Subcutaneous abdominal adipose tissue (tissue), 5 donors: Measurements from ENCODE around the gene GPR25.

Experiments used
- H3K27ac ChIP-seq: one replicate; pipeline ENCODE4 v1.7.0; 2013; ENCODE audit warnings: low read depth, mild to moderate bottlenecking, inconsistent platforms, low read length, moderate library complexity
- H3K27me3 ChIP-seq, 5 donors: one replicate each; pipeline ENCODE4 v1.7.0; 2013; ENCODE audit warnings: low read length in 5 of 5, inconsistent platforms in 1 of 5; ENCODE audit not compliant: control insufficient read depth in 5 of 5, insufficient read depth in 4 of 5
- H3K36me3 ChIP-seq, 5 donors: one replicate each; pipeline ENCODE4 v1.7.0; 2013; ENCODE audit warnings: low read length in 5 of 5; ENCODE audit not compliant: control insufficient read depth in 5 of 5, insufficient read depth in 5 of 5
- H3K4me1 ChIP-seq, 5 donors: one replicate each; pipeline ENCODE4 v1.7.0; 2013; ENCODE audit warnings: low read length in 5 of 5, mild to moderate bottlenecking in 3 of 5, moderate library complexity in 1 of 5; ENCODE audit not compliant: control insufficient read depth in 5 of 5, insufficient read depth in 5 of 5
- H3K4me3 ChIP-seq, 5 donors: one replicate each; pipeline ENCODE4 v1.7.0; 2013; ENCODE audit warnings: low read length in 5 of 5, low read depth in 1 of 5
- H3K9ac ChIP-seq, 5 donors: one replicate each; pipeline ENCODE4 v1.7.0; 2013; ENCODE audit warnings: low read length in 5 of 5, mild to moderate bottlenecking in 4 of 5, moderate library complexity in 3 of 5
- H3K9me3 ChIP-seq, 5 donors: one replicate each; pipeline ENCODE4 v1.7.0; 2013; ENCODE audit warnings: low read length in 5 of 5; ENCODE audit not compliant: control insufficient read depth in 5 of 5
- donor health status: healthy.
- donor health status: healthy.
- donor health status: healthy.
- donor health status: healthy.
- donor health status: healthy.

Gene GPR25

DNA sequence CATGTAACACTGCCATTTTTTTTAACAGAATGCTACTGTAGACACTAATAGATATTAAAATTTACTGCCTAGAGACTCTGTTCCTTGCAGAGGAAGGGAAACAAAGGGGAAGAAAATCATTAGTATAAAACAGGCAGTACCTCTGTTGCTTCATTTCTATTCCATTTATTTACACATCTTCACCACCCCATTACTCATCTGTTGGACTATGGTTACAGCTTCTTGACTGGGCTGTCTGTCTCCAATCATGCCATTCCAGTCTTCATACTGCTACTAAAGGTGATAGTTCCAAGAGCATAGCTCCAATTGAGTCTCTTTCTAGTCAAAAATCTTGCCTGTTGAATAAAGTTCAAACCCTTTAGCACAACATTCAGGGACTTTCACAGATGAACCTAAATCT lies 22.2 kb upstream of the GPR25 start:
- H3K9ac ChIP-seq: no peak overlapping the region
- H3K4me3 ChIP-seq: no peak overlapping the region
- H3K36me3 ChIP-seq: peaks cover 38 to 67% (median 49%) of the 10 kb centered on the region in 5 donors
- H3K27ac ChIP-seq: no peak overlapping the region
- no peaks in the 10 kb centered on the region for H3K4me1 ChIP-seq
- no peaks in the 10 kb centered on the region for H3K27me3 ChIP-seq
- H3K9me3 ChIP-seq: no peaks in the 10 kb centered on the region

DNA sequence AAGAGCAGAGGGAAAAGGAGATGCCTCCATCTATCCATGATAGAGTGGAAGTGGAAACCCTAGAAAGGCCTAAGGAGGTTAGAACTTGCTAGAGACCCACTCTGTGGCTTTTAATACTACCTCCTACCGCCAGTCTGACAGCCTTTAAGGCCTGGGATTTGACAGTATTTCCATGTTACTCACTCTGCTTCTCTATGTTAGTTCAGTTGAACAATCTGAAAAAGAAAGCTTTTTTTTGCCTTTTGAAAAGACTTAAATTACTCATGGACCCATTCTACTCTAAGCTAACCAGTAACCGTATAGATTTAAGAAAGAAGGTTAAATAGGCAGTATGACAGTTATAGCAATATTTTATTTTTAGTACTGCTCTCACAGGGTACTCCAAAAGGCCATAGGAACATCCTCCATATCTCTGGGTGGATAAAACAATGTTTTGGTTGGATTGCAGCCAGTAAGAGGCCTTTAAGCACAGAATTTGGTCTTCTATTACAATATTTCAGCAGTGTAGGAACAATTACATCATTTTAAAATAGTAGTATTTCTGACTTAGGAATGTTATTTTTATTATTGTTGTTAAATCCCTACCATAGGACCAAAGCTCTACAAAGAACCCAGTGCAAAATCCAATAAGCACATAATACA lies 15.9 kb upstream of the GPR25 start:
- Histone ChIP-seq H3K4me3 (no peak overlapping the region), H3K9me3 (no peaks in the 10 kb centered on the region), H3K36me3 (peaks cover 35 to 41% (median 38%) of the 10 kb centered on the region in 5 donors), H3K27me3 (no peaks in the 10 kb centered on the region), H3K27ac (no peak overlapping the region), H3K9ac (no peak overlapping the region), H3K4me1 (peaks cover 0 to 3% (median 0%) of the 10 kb centered on the region in 5 donors)

DNA sequence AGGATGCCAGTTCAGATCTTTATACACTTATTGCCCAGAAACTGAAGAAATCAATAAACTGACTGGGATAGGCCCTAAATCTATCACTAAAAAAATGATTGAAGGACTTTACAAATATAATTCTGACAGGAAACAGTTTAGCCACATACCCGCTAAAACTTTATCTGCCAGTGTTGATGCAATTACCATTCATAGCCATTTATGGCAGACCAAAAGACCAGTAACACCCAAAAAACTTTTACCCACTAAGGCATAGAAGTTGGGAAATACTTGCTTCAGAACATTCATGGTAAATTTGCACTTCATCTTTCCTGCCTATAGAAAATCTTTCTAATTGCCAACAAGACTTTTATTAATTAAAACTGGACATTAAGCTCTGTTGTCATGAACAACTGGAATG lies 15.0 kb upstream of the GPR25 start:
- H3K9ac ChIP-seq: no peak overlapping the region
- no peaks in the 10 kb centered on the region for H3K27me3 ChIP-seq
- H3K36me3 ChIP-seq: peaks cover 35 to 44% (median 39%) of the 10 kb centered on the region in 5 donors

DNA sequence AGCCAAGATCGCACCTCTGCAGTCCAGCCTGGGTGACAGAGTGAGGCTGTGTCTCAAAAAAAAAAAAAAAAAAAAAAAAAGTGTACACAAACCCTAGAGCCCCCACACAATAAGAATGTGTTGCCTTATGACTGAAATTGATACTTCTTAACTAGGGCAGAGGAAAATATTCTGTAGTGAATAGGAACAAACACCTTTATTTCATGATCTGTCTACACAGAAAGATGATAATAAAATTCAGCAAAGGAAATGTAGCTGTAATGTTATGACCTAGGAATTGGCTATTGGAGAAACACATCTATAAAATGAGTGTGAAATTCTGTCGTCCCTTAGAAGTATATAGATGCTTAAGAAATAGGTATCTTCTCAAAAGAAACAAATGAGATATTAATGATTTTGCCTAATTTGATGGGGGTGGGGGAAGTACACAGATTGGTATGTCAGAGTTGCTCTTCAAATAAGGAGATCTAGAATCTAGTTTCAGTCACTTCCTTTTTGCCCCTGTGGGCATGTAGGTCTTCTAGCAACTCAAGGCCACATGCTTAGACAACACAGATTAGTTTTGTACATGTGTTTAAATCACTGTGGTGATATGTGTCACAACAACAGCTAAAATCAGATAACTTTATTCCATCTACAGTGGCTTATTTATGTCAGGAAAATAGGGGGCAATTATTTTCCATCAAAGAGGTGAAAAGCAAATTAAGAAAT lies 10.7 kb upstream of the GPR25 start:
- Histone ChIP-seq H3K36me3 (peaks cover 13 to 28% (median 22%) of the 10 kb centered on the region in 5 donors), H3K27me3 (no peaks in the 10 kb centered on the region), H3K27ac (no peak overlapping the region), H3K9me3 (no peaks in the 10 kb centered on the region), H3K4me3 (no peak overlapping the region), H3K4me1 (peaks cover 0 to 3% (median 0%) of the 10 kb centered on the region in 5 donors), H3K9ac (no peak overlapping the region)

More for the DNA sequence above, 15.0 kb upstream of the GPR25 start:
- no peak overlapping the region for H3K4me3 ChIP-seq
- no peaks in the 10 kb centered on the region for H3K9me3 ChIP-seq
- H3K4me1 ChIP-seq: peaks cover 0 to 3% (median 0%) of the 10 kb centered on the region in 5 donors
- H3K27ac ChIP-seq: no peak overlapping the region

DNA sequence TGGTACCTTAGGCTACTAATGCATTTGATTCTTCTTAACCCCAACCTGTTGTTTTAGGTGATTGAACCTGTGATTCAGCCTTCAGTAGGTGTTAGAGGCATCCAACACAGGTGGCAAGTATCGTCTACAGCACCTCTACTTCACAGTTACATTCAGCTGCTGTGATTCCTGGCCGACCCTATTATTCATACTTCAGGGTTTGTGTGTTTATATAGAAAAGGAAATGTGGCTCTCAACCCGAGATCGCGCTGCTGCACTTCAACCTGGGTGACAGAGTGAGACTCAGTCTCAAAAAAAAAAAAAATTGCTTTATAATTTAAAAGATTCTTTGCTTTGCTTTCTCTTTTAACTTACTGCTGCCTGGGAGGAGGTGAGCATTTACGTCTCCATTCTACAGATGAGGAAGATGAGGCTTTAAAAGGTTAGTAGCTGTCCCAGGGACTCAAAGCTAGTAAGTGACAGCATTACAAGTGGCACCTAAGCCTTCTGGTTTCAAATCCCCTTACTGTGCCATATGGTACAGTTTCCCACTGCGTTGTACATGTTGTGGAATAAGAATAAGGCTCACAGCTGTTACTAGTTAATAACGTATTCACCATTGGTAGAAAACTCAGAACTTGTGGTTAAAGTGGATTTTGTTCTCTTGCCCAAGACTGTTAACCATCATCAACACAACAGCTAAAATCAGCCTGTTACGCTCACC lies 9.9 kb upstream of the GPR25 start:
- no peaks in the 10 kb centered on the region for H3K27me3 ChIP-seq
- peaks cover 0 to under 1% (median 0%) of the 10 kb centered on the region in 5 donors for H3K4me1 ChIP-seq
- no peak overlapping the region for H3K27ac ChIP-seq
- no peak overlapping the region for H3K9ac ChIP-seq
- H3K36me3 ChIP-seq: peaks cover 6 to 20% (median 15%) of the 10 kb centered on the region in 5 donors
- no peak overlapping the region for H3K4me3 ChIP-seq
- no peaks in the 10 kb centered on the region for H3K9me3 ChIP-seq

DNA sequence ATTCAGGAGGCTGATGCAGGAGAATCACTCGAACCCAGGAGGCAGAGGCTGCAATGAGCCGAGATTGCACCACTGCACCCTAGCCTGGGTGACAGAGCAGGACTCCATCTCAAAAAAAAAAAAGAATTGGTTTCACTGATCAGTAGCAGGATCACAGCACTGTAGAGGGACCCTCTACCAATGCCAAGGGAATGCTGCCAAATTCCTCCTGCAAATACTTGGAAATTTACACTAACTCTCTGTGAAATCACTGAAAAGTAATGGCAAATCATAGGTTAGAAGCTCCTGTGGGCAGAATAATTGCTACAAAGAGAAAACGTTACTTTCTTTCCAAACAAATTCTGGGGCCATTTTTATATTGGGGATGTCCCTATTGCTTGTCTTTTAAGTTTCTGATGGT lies 6.7 kb upstream of the GPR25 start:
- no peak overlapping the region for H3K27ac ChIP-seq
- no peak overlapping the region for H3K9ac ChIP-seq
- peaks cover 8 to 17% (median 13%) of the 10 kb centered on the region in 5 donors for H3K27me3 ChIP-seq
- peaks cover 3 to 17% (median 12%) of the 10 kb centered on the region in 5 donors for H3K36me3 ChIP-seq
- no peaks in the 10 kb centered on the region for H3K9me3 ChIP-seq
- no peak overlapping the region for H3K4me3 ChIP-seq
- no peaks in the 10 kb centered on the region for H3K4me1 ChIP-seq

DNA sequence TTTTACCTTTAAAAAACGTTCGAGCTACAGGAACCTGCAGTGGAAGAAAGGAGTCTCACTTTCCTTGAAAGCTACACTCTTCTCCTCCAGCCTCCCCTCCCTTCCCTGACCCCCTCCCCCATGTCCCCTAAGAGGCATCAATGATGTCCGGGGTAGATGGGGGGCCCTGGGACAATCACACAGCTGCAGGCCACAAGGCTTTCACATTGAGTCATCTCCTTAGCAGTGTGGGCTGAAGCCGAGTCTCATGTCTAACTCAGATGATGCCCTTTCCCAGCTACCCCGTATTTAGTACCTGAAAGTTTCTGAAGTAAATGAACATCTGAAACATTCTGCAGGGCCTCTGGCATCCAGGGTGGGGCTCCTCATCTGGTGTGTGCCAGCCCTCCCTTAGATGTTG lies 6.3 kb upstream of the GPR25 start:
- Histone ChIP-seq H3K9ac (no peak overlapping the region), H3K9me3 (no peaks in the 10 kb centered on the region), H3K27me3 (peaks cover 11 to 21% (median 16%) of the 10 kb centered on the region in 5 donors), H3K27ac (no peak overlapping the region), H3K36me3 (peaks cover 3 to 17% (median 12%) of the 10 kb centered on the region in 5 donors), H3K4me3 (no peak overlapping the region), H3K4me1 (no peaks in the 10 kb centered on the region)

DNA sequence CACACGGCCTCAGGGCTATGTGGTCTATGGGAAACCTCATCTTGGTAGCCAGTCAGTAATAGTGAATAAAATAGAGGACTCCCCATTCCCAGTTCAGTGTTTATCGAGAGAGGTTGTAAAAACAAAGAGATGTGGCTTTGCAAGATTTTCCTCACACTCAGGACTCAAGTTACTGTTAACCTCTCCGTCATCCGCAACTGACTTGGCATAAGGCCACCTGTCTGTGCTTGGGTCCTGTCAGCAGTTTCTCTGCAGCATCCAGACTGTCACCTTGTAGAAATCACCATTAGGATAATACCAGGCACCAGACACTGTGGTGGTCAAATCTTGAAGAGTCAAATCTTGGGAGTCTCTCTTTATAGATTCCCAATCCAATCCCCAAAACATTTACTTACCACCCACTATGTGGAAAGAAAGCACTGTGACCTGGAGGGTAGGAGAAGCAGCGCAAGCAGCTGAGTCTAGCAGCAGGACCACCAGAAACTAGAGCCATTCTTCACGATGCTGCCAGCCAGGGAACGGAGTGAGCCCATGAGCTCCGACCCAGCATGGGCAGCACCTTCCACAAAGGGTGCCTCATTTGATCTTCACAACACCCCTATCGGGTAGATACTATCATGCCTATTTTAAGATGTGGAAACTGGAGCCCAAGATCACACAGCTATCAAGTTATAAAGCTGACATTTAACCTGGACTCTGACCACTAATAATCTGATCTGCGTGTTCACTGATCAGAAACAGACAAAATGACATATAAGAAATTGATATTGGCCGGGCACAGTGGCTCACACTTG lies 5.6 kb upstream of the GPR25 start:
- Histone ChIP-seq H3K27ac (no peak overlapping the region), H3K9ac (no peak overlapping the region), H3K36me3 (peaks cover 3 to 16% (median 12%) of the 10 kb centered on the region in 5 donors), H3K27me3 (peaks cover 18 to 27% (median 21%) of the 10 kb centered on the region in 5 donors), H3K4me3 (no peak overlapping the region), H3K4me1 (no peaks in the 10 kb centered on the region), H3K9me3 (no peaks in the 10 kb centered on the region)

DNA sequence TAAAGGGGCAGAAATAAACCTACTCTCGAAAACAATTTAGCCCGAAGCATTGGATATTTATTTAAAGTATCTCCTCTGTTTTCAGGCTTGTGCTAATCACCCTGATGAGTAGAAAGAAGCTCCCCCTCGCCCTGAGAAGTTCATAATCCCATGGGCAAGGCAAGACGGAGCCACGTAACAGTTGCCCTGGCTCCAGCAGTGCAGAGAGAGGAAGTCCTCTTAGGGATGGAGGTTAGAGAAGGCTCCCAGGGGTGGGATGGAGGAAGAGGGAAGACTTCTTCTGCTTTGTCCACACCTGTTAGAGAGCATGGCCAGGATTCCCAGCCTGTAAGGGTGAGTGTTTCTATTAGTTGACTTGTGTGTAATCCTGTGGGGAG lies 3.4 kb upstream of the GPR25 start:
- Histone ChIP-seq H3K27me3 (peaks cover 37 to 47% (median 41%) of the 10 kb centered on the region in 5 donors), H3K9me3 (no peaks in the 10 kb centered on the region), H3K4me3 (no peak overlapping the region), H3K9ac (no peak overlapping the region), H3K36me3 (no peaks in the 10 kb centered on the region), H3K27ac (no peak overlapping the region), H3K4me1 (peaks cover 0 to 15% (median 13%) of the 10 kb centered on the region in 5 donors)
